Lung (tissue), 12 donors: Measurements from ENCODE around the gene BCL2L11. TPM values are rescaled to one million over a fixed set of nuclear protein-coding genes. Genes with fewer than 3 reads are reported as not detected.

Source experiments
- ATAC-seq: fragments of 200-7000 bp; cut with Tn5 transposase; one replicate; pipeline ENCODE4 v1.9.1; 2020; ENCODE audit warnings: moderate number of reproducible peaks; ENCODE audit not compliant: insufficient read depth, low FRiP score
- DNase-seq, 3 donors: peaks; one replicate each; pipeline ENCODE4 v3.0.0-alpha.2; 2013 to 2017
- H3K27ac ChIP-seq, 2 donors: one replicate each; pipeline ENCODE4 v1.5.1; 2013; ENCODE audit warnings: mild to moderate bottlenecking in 2 of 2, moderate library complexity in 2 of 2, control low read depth in 1 of 2, inconsistent platforms in 1 of 2, low read depth in 1 of 2, low read length in 1 of 2
- H3K27me3 ChIP-seq, 3 donors: one replicate each; pipeline ENCODE4 v1.5.1; 2013; ENCODE audit warnings: low read length in 2 of 3; ENCODE audit not compliant: control insufficient read depth in 3 of 3, insufficient read depth in 3 of 3
- H3K36me3 ChIP-seq, 4 donors: one replicate each; pipeline ENCODE4 v1.5.1; 2013; ENCODE audit warnings: low read length in 4 of 4, mild to moderate bottlenecking in 1 of 4, moderate library complexity in 1 of 4; ENCODE audit not compliant: control insufficient read depth in 4 of 4, insufficient read depth in 4 of 4
- H3K4me1 ChIP-seq, 5 donors: one replicate each; pipeline ENCODE4 v1.5.1; 2013; ENCODE audit warnings: low read length in 5 of 5, mild to moderate bottlenecking in 2 of 5, moderate library complexity in 1 of 5; ENCODE audit not compliant: control insufficient read depth in 5 of 5, insufficient read depth in 5 of 5
- H3K4me3 ChIP-seq: one replicate; pipeline ENCODE4 v1.5.1; 2013; ENCODE audit warnings: mild to moderate bottlenecking, control low read depth, moderate library complexity
- H3K9ac ChIP-seq, 2 donors: one replicate each; pipeline ENCODE4 v1.5.1; 2013; ENCODE audit warnings: low read length in 2 of 2, control low read depth in 1 of 2; ENCODE audit not compliant: insufficient read depth in 1 of 2
- H3K9me3 ChIP-seq, 4 donors: one replicate each; pipeline ENCODE4 v1.5.1; 2013; ENCODE audit warnings: low read length in 3 of 4, mild to moderate bottlenecking in 1 of 4, moderate library complexity in 1 of 4; ENCODE audit not compliant: control insufficient read depth in 4 of 4, insufficient read depth in 3 of 4
- CTCF ChIP-seq: IDR thresholded peaks from 2 replicates; pipeline ENCODE4 v1.5.1; 2012; ENCODE audit warnings: mild to moderate bottlenecking; ENCODE audit errors: control extremely low read depth, extremely low read depth
- WGBS, 2 donors: extraction: QIAGEN DNeasy Blood & Tissue Kit; methylation state at CpG; one replicate each; pipeline ENCODE4 v1.1.7; 2013; 5-methylcytosine and 5-hydroxymethylcytosine counted together
- polyA plus RNA-seq, 2 donors: library from polyadenylated mRNA; stranded (reverse); fragments of 200-250 nt; gene quantifications; one replicate each; pipeline ENCODE4 v1.2.1, GENCODE V29; 2013
- total RNA-seq, 2 donors: library from RNA; depleted of rRNA in 1 of 2; stranded (reverse); fragments of >200 nt in 1 of 2; gene quantifications; one replicate each; pipeline ENCODE4 v1.2.1, GENCODE V29; 2014 to 2021
- donor health status: control.
- donor health status: control.
- donor health status: Bipolar disorder and iron deficiency.
- donor health status: healthy.
- donor health status: DM: yes; HTN: yes; CAD: no.

Gene BCL2L11
- total and polyA plus RNA-seq, 4 donors = 3.8 to 24.2 (median 12.6) TPM

GRCh38 chr2:111105926-111106325 is 14.8 kb upstream of the BCL2L11 start:
- TF ChIP-seq CTCF = no peak
- Histone ChIP-seq H3K4me1 (no peaks in the 10 kb centered on the region), H3K4me3 (no peak overlapping the region), H3K27me3 (no peaks in the 10 kb centered on the region), H3K9ac (no peak overlapping the region), H3K36me3 (no peaks in the 10 kb centered on the region), H3K9me3 (no peaks in the 10 kb centered on the region), H3K27ac (no peak overlapping the region)
- 37 to 53% methylated on average over 2 of the region's 2 CpGs for WGBS, 2 donors
- no peak for DNase-seq
- no peak for ATAC-seq

- ATAC-seq (no peak), DNase-seq (no peak)
- H3K4me1 ChIP-seq = no peaks in the 10 kb centered on the region
- H3K27ac ChIP-seq = no peak overlapping the region
- H3K4me3 ChIP-seq = no peak overlapping the region
- no peaks in the 10 kb centered on the region for H3K36me3 ChIP-seq
- TF ChIP-seq CTCF = no peak
- 95 to 96% methylated on average over 5 of the region's 5 CpGs for WGBS, 2 donors
- no peak overlapping the region for H3K9ac ChIP-seq
- no peaks in the 10 kb centered on the region for H3K9me3 ChIP-seq
- H3K27me3 ChIP-seq = no peaks in the 10 kb centered on the region
These were observed 14.0 kb upstream of the BCL2L11 start for GRCh38 chr2:111106706-111107105.

GRCh38 chr2:111108745-111109271 is 11.9 kb upstream of the BCL2L11 start:
- Histone ChIP-seq H3K27ac (no peak overlapping the region), H3K36me3 (no peaks in the 10 kb centered on the region), H3K27me3 (no peaks in the 10 kb centered on the region), H3K9ac (no peak overlapping the region), H3K9me3 (no peaks in the 10 kb centered on the region), H3K4me1 (no peaks in the 10 kb centered on the region), H3K4me3 (no peak overlapping the region)
- DNase-seq (no peak), ATAC-seq (no peak)
- 92% methylated on average over 2 of the region's 2 CpGs for WGBS, 2 donors
- TF ChIP-seq CTCF = no peak
